ENCODE measurements around the gene KRTAP26-1.

DNA sequence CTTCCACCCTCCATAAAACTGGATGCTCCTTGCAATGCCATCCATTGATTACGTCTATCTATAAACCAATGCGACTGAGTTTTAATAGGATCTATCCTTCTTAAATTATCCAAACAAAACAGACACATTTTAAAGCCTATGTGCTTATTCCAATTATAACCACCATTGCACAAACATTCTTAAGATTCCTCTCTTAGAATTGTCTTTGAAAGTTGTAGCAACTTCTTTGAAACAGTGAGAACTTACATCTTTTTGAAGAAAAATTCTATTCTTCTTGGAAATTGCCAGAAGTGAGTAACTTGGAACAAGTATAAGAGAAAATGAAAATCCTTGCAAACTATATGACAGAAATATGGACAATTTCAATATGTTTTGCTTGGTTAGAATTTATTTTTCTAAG is at the start of gene KRTAP26-1:
- no peak for TF ChIP-seq EP300 (IDR thresholded peaks at IDR 0.05)
- TF ChIP-seq, protein P1, sequence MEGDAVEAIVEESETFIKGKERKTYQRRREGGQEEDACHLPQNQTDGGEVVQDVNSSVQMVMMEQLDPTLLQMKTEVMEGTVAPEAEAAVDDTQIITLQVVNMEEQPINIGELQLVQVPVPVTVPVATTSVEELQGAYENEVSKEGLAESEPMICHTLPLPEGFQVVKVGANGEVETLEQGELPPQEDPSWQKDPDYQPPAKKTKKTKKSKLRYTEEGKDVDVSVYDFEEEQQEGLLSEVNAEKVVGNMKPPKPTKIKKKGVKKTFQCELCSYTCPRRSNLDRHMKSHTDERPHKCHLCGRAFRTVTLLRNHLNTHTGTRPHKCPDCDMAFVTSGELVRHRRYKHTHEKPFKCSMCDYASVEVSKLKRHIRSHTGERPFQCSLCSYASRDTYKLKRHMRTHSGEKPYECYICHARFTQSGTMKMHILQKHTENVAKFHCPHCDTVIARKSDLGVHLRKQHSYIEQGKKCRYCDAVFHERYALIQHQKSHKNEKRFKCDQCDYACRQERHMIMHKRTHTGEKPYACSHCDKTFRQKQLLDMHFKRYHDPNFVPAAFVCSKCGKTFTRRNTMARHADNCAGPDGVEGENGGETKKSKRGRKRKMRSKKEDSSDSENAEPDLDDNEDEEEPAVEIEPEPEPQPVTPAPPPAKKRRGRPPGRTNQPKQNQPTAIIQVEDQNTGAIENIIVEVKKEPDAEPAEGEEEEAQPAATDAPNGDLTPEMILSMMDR (IDR thresholded peaks at IDR 0.05) = no peak
- no peak for TF ChIP-seq POLR2A (IDR thresholded peaks at IDR 0.05)

Data from upper lobe of left lung (tissue), 4 donors.